MM.1S (cell line): ENCODE measurements around the gene ZCCHC7.

Experiments
- CTCF ChIP-seq: fragments of 300-600 bp; sonication (generic); IDR thresholded peaks from 2 replicates; pipeline ENCODE4 v1.5.1; 2016; ENCODE audit warnings: antibody characterized with exemption, low read length, mixed read lengths
- EZH2 ChIP-seq: fragments of 300-600 bp; sonication (generic); optimal IDR thresholded peaks from 2 replicates; pipeline ENCODE3; 2017; ENCODE audit warnings: low read depth, mild to moderate bottlenecking, antibody characterized with exemption, low read length, mixed read lengths

GRCh38 chr9:37364751-37365360 is 244.5 kb downstream of the ZCCHC7 start:
- TF ChIP-seq CTCF: peak; percentile 32
- TF ChIP-seq EZH2: no peak
